HEK293T (cell line): ENCODE measurements around the gene SETD9.

ENCODE experiments used
- CTCF ChIA-PET: fragments of 350-600 bp; formaldehyde crosslinking; extraction: SDS; loops from one replicate; lab custom pipeline; 2021; ENCODE audit warnings: antibody characterized with exemption, inconsistent platforms; lab: Yijun Ruan, JAX
- POLR2A ChIA-PET: fragments of 350-600 bp; formaldehyde crosslinking; extraction: SDS; loops from one replicate; lab custom pipeline; 2020; ENCODE audit warnings: antibody characterized with exemption, inconsistent platforms; lab: Yijun Ruan, JAX
- DNase-seq: peaks from one replicate; pipeline ENCODE4 v3.0.0; 2012; ENCODE audit warnings: mixed read lengths; ENCODE audit errors: extremely low spot score
- ARNT ChIP-seq: fragments of 450-650 bp; IDR thresholded peaks from 2 replicates; pipeline ENCODE4 v1.6.1; 2017; ENCODE audit warnings: mild to moderate bottlenecking
- BHLHE40 ChIP-seq: fragments of 450-650 bp; IDR thresholded peaks from 2 replicates; pipeline ENCODE4 v1.6.1; 2016; ENCODE audit warnings: mild to moderate bottlenecking, moderate library complexity, borderline replicate concordance
- CTBP1 ChIP-seq: fragments of 450-650 bp; IDR thresholded peaks from 2 replicates; pipeline ENCODE4 v1.6.1; 2016; ENCODE audit warnings: borderline replicate concordance
- ELF4 ChIP-seq: fragments of 450-650 bp; IDR thresholded peaks from 2 replicates; pipeline ENCODE4 v1.6.1; 2017; ENCODE audit warnings: antibody characterized with exemption
- FOXA1 ChIP-seq: fragments of 450-650 bp; IDR thresholded peaks from 2 replicates; pipeline ENCODE4 v1.6.1; 2016; ENCODE audit warnings: mild to moderate bottlenecking
- FOXK2 ChIP-seq: fragments of 450-650 bp; IDR thresholded peaks from 2 replicates; pipeline ENCODE4 v1.6.1; 2016; ENCODE audit warnings: mild to moderate bottlenecking
- FOXM1 ChIP-seq: fragments of 450-650 bp; IDR thresholded peaks from 2 replicates; pipeline ENCODE4 v1.6.1; 2017; ENCODE audit warnings: mild to moderate bottlenecking, borderline replicate concordance
- HDGF ChIP-seq: fragments of 450-650 bp; IDR thresholded peaks from 2 replicates; pipeline ENCODE4 v1.6.1; 2017; ENCODE audit warnings: antibody characterized with exemption, borderline replicate concordance
- L3MBTL2 ChIP-seq: fragments of 450-650 bp; conservative IDR thresholded peaks from 2 replicates; pipeline ENCODE4 v1.6.1; 2016; ENCODE audit warnings: mild to moderate bottlenecking
- LEF1 ChIP-seq: fragments of 450-650 bp; IDR thresholded peaks from 2 replicates; pipeline ENCODE4 v1.6.1; 2017; ENCODE audit warnings: mild to moderate bottlenecking, borderline replicate concordance
- NFRKB ChIP-seq: fragments of 450-650 bp; IDR thresholded peaks from 2 replicates; pipeline ENCODE4 v1.6.1; 2016; ENCODE audit warnings: mild to moderate bottlenecking, moderate library complexity
- PKNOX1 ChIP-seq: fragments of 450-650 bp; IDR thresholded peaks from 2 replicates; pipeline ENCODE4 v1.6.1; 2016
- SP1 ChIP-seq: fragments of 450-650 bp; IDR thresholded peaks from 2 replicates; pipeline ENCODE4 v1.6.1; 2017
- SUZ12 ChIP-seq: fragments of 450-650 bp; IDR thresholded peaks from 2 replicates; pipeline ENCODE4 v1.6.1; 2016; ENCODE audit warnings: mild to moderate bottlenecking
- TARDBP ChIP-seq: fragments of 450-650 bp; IDR thresholded peaks from 2 replicates; pipeline ENCODE4 v1.6.1; 2016
- ZNF384 ChIP-seq: fragments of 450-650 bp; IDR thresholded peaks from 2 replicates; pipeline ENCODE4 v1.6.1; 2016

The SETD9 gene

GRCh38 chr5:56909294-56910209, at the start of gene SETD9:
Gene SETD9, plus strand, starts transcription at chr5:56909596. Its CDS starts 50 bp downstream, at chr5:56909646.
- CTCF ChIA-PET = interaction anchor here (0.7 to 1.4 kb wide), 3 partner anchors 41 to 243 kb away, joined by 3 to 6 read pairs (median 3); no protein-coding TSS in a partner anchor
- TF ChIP-seq HDGF (0 out of 2 replicates have a peak, but pooled peaks have one; percentile 17), ELF4 (peak; percentile 62), NFRKB (no peak), FOXM1 (0 out of 2 replicates have a peak, but pooled peaks have one; percentile 19), L3MBTL2 (peak; percentile 63; the same call in 1 of the 2 replicates)
- peak; percentile 96 for DNase-seq
- POLR2A ChIA-PET = interaction anchor here (0.8 to 2.9 kb wide), 31 partner anchors 9 to 316 kb away, joined by 3 to 32 read pairs (median 4); partner anchors contain the start of gene GPBP1

- ChIA-PET POLR2A (no interaction called here), CTCF (no interaction called here)
- TF ChIP-seq SP1 = no peak
- no peak for TF ChIP-seq BHLHE40
- no peak for TF ChIP-seq PKNOX1
- DNase-seq = no peak
Observed at GRCh38 chr5:56861893-56862485, 47.4 kb upstream of the SETD9 start.

GRCh38 chr5:56862909-56863308, 46.5 kb upstream of the SETD9 start:
- CTCF ChIA-PET = no interaction called here
- DNase-seq = no peak
- POLR2A ChIA-PET = no interaction called here
- TF ChIP-seq HDGF (no peak), CTBP1 (no peak), TARDBP (no peak)

GRCh38 chr5:56871777-56872176, 37.6 kb upstream of the SETD9 start:
- ChIA-PET POLR2A (no interaction called here), CTCF (no interaction called here)
- no peak for DNase-seq
- no peak for TF ChIP-seq FOXM1
- no peak for TF ChIP-seq ELF4
- TF ChIP-seq SP1 = no peak
- TF ChIP-seq FOXK2 = no peak
- TF ChIP-seq L3MBTL2 = no peak
- no peak for TF ChIP-seq LEF1
- no peak for TF ChIP-seq TARDBP
- TF ChIP-seq ARNT = no peak
- TF ChIP-seq PKNOX1 = no peak
- no peak for TF ChIP-seq FOXA1
- TF ChIP-seq CTBP1 = no peak
- no peak for TF ChIP-seq HDGF
- TF ChIP-seq NFRKB = no peak
- no peak for TF ChIP-seq SUZ12
- no peak for TF ChIP-seq ZNF384
- TF ChIP-seq BHLHE40 = no peak

GRCh38 chr5:56873056-56873455, 36.3 kb upstream of the SETD9 start:
- no peak for TF ChIP-seq SUZ12
- ChIA-PET CTCF (no interaction called here), POLR2A (no interaction called here)
- no peak for DNase-seq

- ChIA-PET CTCF (no interaction called here), POLR2A (no interaction called here)
- TF ChIP-seq BHLHE40 (no peak), SUZ12 (no peak)
- DNase-seq = no peak
Observed at GRCh38 chr5:56876327-56876726, 33.1 kb upstream of the SETD9 start.

GRCh38 chr5:56881571-56881970, 27.8 kb upstream of the SETD9 start:
- CTCF ChIA-PET = no interaction called here
- POLR2A ChIA-PET = no interaction called here
- TF ChIP-seq NFRKB (no peak), LEF1 (no peak), L3MBTL2 (no peak), PKNOX1 (no peak), ARNT (no peak), ELF4 (no peak), FOXK2 (no peak), SUZ12 (no peak), CTBP1 (no peak), FOXA1 (no peak), SP1 (no peak), FOXM1 (no peak), BHLHE40 (no peak), TARDBP (no peak), ZNF384 (no peak), HDGF (no peak)
- no peak for DNase-seq
